Activated CD4-positive, alpha-beta T cell treated with anti-CD3 and anti-CD28 coated beads, Interleukin-2, amount 50 U/mL, for 1 hour (primary cell): Measurements from ENCODE around the gene PDCD4.
A peak's percentile ranks its signal among the peaks of the same experiment; 100 is the strongest.

ENCODE experiments used
- DNase-seq: peaks from one replicate; pipeline ENCODE4 v3.0.0-alpha.2; 2020

Gene PDCD4

GRCh38 chr10:110843031-110843430, 28.7 kb upstream of the PDCD4 start:
- DNase-seq = peak; percentile 30

GRCh38 chr10:110843796-110844616, 27.7 kb upstream of the PDCD4 start:
- DNase-seq = no peak

GRCh38 chr10:110844617-110844881, 27.2 kb upstream of the PDCD4 start:
- DNase-seq = no peak

GRCh38 chr10:110845192-110845755, 26.5 kb upstream of the PDCD4 start:
- DNase-seq = no peak

GRCh38 chr10:110845756-110846620, 25.7 kb upstream of the PDCD4 start:
- no peak for DNase-seq

DNA sequence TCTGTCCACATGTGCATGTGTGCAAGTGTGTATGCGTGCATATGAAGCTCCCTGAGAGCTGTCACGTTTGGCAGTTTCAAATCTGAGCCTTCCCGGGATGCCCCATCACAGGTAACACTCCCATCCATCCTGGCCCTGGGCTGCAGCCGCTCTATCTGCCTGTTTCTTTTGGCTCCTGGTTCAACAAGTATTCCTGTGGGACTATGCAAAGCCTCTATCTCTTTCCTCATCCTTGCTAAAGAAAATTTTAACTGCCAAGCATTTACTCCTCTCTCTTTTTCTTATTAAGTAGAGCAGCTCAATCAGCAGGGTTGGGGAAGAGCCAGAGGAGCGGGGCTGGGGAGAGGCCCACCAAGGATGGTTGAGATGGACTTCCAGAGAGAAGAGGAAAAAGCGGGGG, 24.4 kb upstream of the PDCD4 start:
- DNase-seq = no peak

DNA sequence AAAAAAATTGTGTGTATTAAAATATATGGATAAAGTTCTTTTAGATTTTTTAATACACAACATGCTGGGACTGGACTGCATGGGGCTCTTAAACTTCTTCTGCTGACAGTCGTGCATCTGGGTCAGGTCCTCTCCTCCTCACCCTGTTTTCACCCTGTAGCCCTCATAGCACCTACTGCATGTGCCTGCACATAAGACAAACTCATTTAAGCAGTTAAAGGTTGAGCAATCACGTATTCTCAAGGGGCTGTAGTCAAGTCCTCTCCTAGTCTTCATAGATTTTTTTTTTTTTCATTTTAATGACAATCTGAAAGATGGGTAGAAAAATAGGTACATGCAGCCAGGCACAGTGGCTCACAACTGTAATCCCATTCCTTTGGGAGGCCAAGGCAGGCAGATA, 23.6 kb upstream of the PDCD4 start:
- no peak for DNase-seq

DNA sequence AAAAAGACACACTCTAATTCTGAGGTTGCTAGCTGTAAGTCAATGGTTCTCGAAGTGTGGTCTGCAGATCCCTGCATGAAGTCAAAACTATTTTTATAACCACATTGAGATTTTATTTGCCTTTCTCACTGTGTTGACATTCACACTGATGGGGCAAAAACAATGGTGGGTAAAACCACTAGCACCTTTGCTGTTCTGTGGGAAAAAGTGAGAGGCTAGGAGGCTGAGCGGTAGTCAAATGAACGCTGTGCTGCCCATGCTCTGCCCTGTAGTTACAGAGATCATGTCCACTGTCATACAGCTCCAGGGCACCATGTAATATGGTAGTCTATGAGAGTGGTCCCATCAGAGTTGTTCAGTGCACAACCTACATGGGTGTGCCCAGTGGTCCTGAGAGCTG, 21.6 kb upstream of the PDCD4 start:
- DNase-seq = no peak

DNA sequence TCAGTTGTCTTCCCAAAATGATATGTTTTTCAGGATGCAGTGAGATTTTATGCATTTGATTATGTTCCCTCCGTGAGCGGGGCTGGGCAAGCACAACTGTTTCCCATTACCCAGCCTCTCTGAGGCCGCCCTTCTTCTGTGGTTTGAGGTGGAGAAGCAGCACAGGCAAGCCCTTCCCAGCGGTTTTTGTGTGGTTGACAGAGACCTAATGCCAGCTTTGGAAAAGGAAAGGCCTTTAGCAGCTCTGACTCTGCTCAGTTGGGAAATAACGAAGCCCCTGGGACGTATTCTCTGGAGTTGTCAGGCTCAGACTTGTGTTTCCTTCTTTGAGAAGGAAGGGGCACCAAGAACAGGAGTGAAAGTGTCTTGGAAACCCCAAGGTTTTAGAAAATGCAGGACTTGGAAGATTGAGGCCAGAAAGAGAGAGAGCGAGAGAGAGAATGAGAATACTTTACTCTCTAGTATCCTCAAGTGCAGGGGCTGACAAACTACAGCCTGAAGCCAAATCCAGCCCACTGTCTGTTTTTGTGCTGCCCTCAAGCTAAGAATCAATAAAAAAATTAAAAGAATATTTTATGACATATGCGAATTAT, 20.6 kb upstream of the PDCD4 start:
- DNase-seq = no peak

DNA sequence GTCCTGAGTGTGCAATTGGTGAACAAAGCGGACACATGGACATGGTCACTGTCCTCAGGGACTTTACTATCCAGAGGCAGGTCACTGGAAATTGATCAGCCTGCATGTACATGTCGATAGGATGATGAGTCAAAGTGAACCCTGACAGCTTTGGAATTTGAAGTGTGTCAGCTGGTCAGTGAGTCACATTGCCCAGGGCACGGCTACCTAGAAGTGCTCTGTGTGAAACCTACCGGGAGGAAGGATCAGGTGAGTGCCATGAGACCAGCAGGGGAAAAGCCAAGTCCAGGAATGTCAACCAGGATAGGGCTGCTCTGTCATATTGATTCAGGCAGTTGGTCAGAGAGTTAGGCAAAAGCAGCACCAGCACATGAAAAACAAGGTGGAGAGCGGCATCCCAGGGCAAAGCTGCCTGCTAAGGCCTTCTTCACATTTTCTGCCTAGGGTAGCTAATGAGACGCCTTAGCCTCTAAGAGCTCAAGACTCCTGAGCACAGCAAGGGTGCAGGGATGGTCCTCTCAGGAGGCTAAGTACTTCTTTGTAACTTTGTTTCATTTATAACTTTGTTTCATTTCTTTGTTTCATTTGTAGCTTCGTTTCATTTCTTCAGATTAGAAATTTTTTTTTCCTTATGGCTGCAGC, 19.4 kb upstream of the PDCD4 start:
- no peak for DNase-seq

DNA sequence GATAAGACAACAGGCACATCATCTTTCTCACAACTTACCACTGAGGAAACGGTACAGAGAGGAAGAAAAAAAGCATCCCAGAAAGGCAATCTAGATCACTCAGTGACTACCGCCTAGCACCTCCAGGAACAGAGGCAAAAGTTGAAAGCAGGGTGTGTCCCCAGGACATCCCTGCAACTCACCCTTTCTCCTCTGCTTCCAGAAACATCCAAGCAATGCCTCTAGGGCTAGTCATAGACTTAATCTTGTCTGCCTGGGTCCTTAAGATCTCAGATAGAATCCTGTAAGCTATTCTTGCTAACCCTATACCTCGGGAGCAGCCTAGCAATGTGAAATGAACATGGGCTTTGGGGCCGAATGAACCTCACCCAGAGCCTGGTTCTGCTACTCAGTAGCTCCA, 18.8 kb upstream of the PDCD4 start:
- no peak for DNase-seq

- DNase-seq = no peak
These were observed 17.7 kb upstream of the PDCD4 start for GRCh38 chr10:110853921-110854605.

DNA sequence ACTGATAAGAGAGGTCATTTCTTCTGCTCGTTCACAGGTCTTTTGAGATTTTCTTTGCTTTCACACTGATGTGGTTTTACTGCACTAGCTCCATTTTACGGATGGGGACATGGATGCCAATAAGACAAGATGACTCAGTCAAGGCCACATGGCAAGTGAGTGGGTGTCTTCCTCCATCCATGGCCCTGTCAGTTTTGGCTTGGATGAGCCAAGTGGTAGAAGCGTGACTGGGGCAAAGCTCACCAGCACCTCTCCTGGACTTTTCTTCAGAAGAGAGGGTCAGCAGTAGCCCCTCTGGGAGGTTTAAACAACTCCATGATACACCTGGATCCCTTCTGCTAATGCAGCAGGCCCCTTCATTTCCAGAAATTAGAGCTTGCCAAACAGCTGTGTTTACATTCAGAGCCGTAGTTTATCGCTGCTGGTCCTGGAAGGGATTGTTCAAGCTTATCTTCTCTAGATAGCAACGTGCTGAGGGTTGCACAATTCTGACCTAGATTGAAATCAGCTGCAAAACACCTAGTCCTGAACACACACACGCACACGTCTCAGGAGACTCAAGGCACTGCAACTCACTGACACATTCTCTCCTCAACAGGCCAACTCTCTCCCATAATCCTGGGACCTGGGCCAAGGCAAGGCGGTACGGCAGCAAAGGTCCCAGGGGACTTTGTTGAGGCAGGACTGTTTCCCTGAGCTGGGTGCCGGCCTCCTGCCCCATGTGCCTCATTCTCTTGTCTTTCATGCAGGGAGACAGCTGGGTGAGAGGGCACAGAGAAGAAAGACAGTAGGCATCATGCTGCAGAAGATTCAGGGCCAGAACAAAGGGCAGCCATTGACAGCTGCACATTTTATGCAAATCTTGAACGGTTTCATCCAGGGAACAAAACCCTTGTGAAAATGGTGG, 14.2 kb upstream of the PDCD4 start:
- no peak for DNase-seq

DNA sequence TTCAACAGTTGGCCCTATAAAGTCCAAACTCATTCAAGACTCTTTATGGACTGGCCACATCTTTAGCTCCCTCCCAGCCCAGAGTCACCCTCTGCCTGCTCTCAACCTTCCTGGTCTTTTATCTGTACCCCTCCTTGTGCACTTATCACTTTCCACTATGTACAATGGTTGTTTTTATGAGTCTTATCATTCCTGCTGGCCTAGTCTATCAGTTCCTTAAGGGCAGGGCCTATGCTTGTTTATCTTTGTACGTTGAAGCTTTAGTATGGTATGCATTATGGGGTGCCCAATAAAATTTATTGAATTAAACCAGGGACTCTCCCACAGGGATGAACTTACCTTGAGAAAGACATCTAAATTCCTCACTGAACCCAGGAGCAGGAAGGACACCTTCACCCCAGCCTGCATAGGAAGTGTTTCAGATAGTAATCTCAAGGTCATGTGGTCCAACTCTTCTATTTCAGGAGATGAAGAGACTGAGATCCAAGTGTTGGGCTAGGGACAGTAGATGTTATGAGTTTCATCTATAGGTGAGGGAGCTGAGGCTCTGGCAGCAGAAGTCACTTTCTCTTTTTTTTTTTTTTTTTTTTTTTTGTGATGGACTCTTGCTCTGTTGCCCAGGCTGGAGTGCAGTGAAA, 13.3 kb upstream of the PDCD4 start:
- no peak for DNase-seq

DNA sequence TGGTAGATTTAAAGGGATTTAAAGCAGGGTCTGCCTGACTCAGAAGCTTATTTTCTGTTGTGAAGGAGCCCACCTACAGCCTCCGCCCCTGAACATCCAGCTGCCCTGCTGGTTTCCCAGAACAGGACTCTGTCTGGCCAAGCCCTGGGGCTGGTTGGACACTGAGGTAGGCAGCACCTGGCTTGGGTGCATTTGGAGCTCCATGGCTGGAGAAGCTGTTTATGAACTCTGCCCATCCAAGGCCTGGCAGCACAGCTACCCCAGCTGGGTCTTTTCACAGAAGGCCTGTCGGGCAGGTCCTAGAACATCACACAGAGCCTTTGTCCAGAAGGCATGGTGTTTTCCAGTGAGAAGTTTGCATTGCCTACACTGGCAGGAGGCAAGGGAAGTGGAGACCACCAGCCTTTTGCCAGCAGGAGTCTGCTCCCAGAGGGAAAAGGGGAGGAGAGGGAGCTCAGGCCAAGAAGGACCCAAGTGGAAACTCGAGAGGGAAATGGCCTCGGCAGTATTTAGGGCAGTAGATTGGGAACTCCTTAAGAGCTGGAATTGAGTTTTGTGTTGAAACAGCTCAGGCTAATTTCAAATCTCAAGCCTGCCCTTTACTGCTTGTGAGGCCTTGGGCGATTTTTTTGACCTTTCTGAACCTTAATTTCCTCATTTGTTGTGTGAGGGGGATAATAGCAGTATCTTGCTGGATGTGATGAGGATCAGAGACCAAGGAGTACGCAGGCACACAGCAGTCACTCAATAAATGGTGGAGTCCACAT, 12.3 kb upstream of the PDCD4 start:
- DNase-seq = no peak

- no peak for DNase-seq
These were observed 11.8 kb upstream of the PDCD4 start for GRCh38 chr10:110859973-110860376.

DNA sequence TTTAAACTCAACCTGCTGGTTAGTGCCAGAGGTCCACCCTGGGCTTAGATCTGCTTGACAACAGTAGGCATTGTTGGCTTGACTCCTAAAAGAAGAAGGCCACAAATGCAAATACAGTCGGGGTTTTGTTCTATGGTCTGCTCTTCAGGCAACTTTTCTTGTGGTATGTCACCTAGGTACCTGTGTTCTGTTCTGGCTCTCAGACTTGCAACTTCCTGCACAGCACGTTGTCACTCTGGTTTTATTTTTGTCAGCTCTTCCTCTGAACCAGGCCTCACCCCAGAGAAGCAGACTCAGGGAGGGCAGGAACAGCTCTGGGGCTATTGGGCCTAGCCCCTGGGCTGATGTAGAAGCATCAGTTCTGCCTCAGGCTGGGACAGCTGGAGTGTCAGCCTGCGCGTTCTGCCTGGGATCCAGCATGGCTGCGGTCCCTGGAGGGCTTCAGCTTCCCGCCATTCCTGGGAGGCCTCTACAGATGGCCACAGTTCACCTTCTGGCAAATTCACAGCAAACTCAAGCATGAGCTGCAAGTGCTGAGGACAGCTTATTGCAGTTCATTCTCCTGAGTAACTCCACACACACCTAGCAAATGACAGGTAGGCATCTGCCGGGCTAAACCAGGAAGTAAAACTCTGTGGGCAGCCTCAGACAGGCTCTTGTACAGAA, 11.0 kb upstream of the PDCD4 start:
- DNase-seq = peak; percentile 46

GRCh38 chr10:110861476-110861875, 10.3 kb upstream of the PDCD4 start:
- no peak for DNase-seq

GRCh38 chr10:110861930-110862649, 9.6 kb upstream of the PDCD4 start:
- DNase-seq = no peak
